Memory B cell (primary cell): ENCODE results near the gene DHFR.
"Not testable (repeated sequence)": the region's sequence is repeated elsewhere in the genome, so short reads cannot be mapped to it uniquely, and the experiment has no call there.

Experiments used
- ATAC-seq: fragments of 150-1000 bp; cut with Tn5 transposase; 2 replicates; pipeline ENCODE4 v1.10.0; 2021; ENCODE audit warnings: low read depth, mild to moderate bottlenecking, moderate library complexity
- DNase-seq, 2 donors: peaks; one replicate each; pipeline ENCODE4 v3.0.0; 2022; ENCODE audit warnings: low spot score in 2 of 2
- H3K27ac Mint-ChIP-seq: one replicate; pipeline ENCODE4 v1.8.0; 2022; ENCODE audit warnings: mild to moderate bottlenecking, moderate library complexity, mixed read lengths
- H3K27me3 Mint-ChIP-seq: one replicate; pipeline ENCODE4 v1.8.0; 2022; ENCODE audit warnings: mixed read lengths
- H3K36me3 Mint-ChIP-seq: one replicate; pipeline ENCODE4 v1.8.0; 2022; ENCODE audit warnings: mild to moderate bottlenecking, mixed read lengths
- H3K4me1 Mint-ChIP-seq: one replicate; pipeline ENCODE4 v1.8.0; 2022; ENCODE audit warnings: mixed read lengths
- H3K4me3 Mint-ChIP-seq: one replicate; pipeline ENCODE4 v1.8.0; 2022; ENCODE audit warnings: mild to moderate bottlenecking, moderate library complexity, mixed read lengths
- H3K9me3 Mint-ChIP-seq: one replicate; pipeline ENCODE4 v1.8.0; 2022; ENCODE audit warnings: mixed read lengths

Gene DHFR

GRCh38 chr5:80600943-80601693 lies 53.7 kb downstream of the DHFR start:
- no peak overlapping the region for H3K4me3 Mint-ChIP-seq
- H3K27ac Mint-ChIP-seq, result no peak overlapping the region
- DNase-seq, result no peak
- H3K27me3 Mint-ChIP-seq, result no peaks in the 10 kb centered on the region
- H3K9me3 Mint-ChIP-seq, result no peaks in the 10 kb centered on the region
- H3K4me1 Mint-ChIP-seq, result no peaks in the 10 kb centered on the region
- no peak for ATAC-seq
- no peaks in the 10 kb centered on the region for H3K36me3 Mint-ChIP-seq

DNA sequence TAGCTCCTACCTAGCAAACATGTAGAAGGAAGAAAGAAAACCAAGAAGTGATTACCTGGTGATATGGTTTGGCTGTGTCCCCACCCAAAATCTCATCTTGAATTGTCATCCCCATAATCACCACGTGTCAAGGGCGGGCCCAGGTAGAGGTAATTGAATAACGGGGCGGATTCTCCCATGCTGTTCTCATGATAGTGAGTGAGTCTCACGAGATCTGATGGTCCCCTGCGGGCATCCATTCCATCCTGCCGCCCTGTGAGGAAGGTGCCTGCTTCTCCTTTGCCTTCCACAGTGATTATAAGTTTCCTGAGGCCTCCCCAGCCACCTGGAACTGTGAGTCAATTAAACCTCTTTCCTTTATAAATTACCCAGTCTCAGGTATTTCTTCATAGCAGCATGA lies 57.3 kb downstream of the DHFR start:
- no peak overlapping the region for H3K4me3 Mint-ChIP-seq
- no peak overlapping the region for H3K27ac Mint-ChIP-seq
- no peaks in the 10 kb centered on the region for H3K36me3 Mint-ChIP-seq
- ATAC-seq, result no peak
- no peak for DNase-seq
- H3K9me3 Mint-ChIP-seq, result no peaks in the 10 kb centered on the region
- H3K27me3 Mint-ChIP-seq, result peaks cover 2% of the 10 kb centered on the region
- no peaks in the 10 kb centered on the region for H3K4me1 Mint-ChIP-seq

GRCh38 chr5:80594810-80595209 lies 60.0 kb downstream of the DHFR start:
- Mint-ChIP-seq H3K4me3 (no peak overlapping the region), H3K27me3 (peaks cover 7% of the 10 kb centered on the region), H3K27ac (no peak overlapping the region), H3K4me1 (no peaks in the 10 kb centered on the region), H3K9me3 (no peaks in the 10 kb centered on the region), H3K36me3 (no peaks in the 10 kb centered on the region)
- ATAC-seq (no peak), DNase-seq (no peak)

DNA sequence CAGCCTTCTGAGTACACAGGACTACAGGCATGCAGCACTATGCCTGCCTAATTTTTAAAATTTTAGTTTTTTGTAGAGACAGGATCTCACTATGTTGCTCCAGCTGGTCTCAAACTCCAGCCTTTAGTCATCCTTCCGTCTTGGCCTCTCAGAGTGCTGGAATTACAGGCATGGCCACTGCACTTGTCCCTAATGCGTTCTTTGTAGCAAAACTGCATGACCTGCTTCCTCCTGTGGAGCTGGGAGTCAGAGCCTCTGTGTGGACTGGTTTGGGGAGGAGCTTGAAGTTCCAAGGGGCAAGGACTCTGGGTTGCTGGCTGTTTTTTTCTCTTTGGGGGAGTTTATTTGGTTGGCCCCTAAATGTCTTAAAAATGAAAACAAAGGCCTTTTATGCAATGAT lies 62.0 kb downstream of the DHFR start:
- Mint-ChIP-seq H3K36me3 (no peaks in the 10 kb centered on the region), H3K27me3 (peaks cover 7% of the 10 kb centered on the region), H3K4me1 (no peaks in the 10 kb centered on the region), H3K27ac (no peak overlapping the region), H3K4me3 (no peak overlapping the region), H3K9me3 (no peaks in the 10 kb centered on the region)
- no peak for ATAC-seq
- no peak for DNase-seq

DNA sequence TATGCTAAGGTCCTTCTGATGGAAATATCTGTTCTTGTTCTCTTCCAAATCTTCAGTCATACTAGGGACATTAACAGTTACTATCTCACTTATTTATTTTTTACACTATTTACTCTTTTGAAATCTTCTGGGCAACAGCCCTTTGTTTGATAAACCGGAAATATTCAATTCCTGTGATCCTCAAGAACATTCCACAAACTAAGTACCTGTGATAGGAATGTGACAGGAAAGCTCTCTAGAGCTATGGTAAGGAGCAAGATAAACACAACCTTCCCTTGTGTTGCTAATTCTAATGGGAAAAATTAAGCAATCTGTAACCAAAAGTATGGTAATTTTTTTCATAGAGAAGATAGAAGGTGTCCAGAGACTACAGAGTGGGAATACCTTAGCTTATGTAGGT lies 62.7 kb downstream of the DHFR start:
- ATAC-seq, result no peak
- no peaks in the 10 kb centered on the region for H3K9me3 Mint-ChIP-seq
- H3K4me1 Mint-ChIP-seq, result no peaks in the 10 kb centered on the region
- H3K27me3 Mint-ChIP-seq, result peaks cover 7% of the 10 kb centered on the region
- no peaks in the 10 kb centered on the region for H3K36me3 Mint-ChIP-seq
- DNase-seq, result no peak
- H3K27ac Mint-ChIP-seq, result no peak overlapping the region
- no peak overlapping the region for H3K4me3 Mint-ChIP-seq

DNA sequence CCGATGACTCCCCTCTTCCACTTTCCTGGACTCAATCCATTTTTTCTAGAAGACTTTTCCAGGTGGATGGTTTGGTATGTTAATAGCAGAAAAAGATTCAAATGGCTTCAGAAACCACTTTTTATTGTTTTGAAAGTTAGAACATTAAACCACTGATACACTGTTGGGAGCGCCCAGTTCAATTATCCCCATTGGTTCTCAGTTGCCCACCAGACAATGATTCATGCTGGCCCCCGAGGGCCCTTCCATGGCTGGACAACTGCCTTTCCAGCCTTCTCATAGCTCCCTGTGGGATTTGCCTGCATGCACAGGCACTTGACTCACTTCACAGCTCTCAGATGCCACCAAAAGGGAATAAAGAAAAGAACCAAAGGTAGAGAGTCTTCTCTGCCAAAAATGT lies 63.4 kb downstream of the DHFR start:
- no peaks in the 10 kb centered on the region for H3K9me3 Mint-ChIP-seq
- no peak for ATAC-seq
- no peak overlapping the region for H3K4me3 Mint-ChIP-seq
- DNase-seq, result no peak
- no peaks in the 10 kb centered on the region for H3K4me1 Mint-ChIP-seq
- peaks cover 9% of the 10 kb centered on the region for H3K27me3 Mint-ChIP-seq
- H3K27ac Mint-ChIP-seq, result no peak overlapping the region
- H3K36me3 Mint-ChIP-seq, result no peaks in the 10 kb centered on the region

DNA sequence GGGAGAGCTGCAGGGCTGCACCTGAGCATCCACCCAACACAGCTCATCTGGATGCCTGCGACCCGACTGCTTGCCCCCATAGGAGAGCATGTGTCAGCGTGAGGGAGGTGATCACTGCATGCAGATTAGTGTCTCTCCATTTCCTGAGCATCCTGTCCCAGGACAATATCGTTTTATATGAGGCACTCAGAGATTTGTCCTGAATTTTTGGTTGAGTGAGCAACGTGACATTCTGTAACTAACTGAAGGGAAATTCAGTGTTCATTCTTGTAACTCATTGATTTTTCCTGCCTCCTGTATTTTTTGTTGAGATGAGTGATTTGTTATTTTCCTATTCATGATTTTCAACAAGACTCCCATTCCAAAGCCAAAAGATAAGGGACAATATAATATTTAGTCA lies 64.0 kb downstream of the DHFR start:
- Mint-ChIP-seq H3K4me1 (no peaks in the 10 kb centered on the region), H3K27me3 (peaks cover 9% of the 10 kb centered on the region), H3K27ac (no peak overlapping the region), H3K4me3 (no peak overlapping the region), H3K36me3 (no peaks in the 10 kb centered on the region), H3K9me3 (no peaks in the 10 kb centered on the region)
- ATAC-seq, result no peak
- DNase-seq, result no peak

- Mint-ChIP-seq H3K27me3 (peaks cover 14% of the 10 kb centered on the region), H3K27ac (no peak overlapping the region), H3K36me3 (no peaks in the 10 kb centered on the region), H3K9me3 (no peaks in the 10 kb centered on the region), H3K4me3 (no peak overlapping the region), H3K4me1 (no peaks in the 10 kb centered on the region)
- ATAC-seq (no peak), DNase-seq (no peak)
Measured at GRCh38 chr5:80588858-80589540, 65.8 kb downstream of the DHFR start.

DNA sequence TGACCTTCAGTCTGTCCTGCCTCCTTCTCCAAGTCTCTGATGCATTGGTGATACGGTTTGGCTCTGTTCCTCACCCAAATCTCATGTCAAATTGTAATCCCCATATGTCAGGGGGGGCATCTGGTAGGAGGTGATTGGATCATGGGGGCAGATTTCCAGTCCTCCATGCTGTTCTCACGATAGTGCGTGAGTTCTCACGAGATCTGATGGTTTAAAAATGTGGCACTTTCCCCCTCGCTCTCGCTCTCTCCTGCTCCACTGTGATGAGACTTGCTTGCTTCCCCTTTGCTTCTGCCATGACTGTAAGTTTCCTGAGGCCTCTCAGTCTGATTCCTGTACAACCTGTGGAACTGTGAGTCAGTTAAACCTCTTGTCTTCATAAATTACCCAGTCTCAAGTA lies 70.0 kb downstream of the DHFR start:
- peaks cover 6% of the 10 kb centered on the region for H3K27me3 Mint-ChIP-seq
- H3K27ac Mint-ChIP-seq, result no peak overlapping the region
- ATAC-seq, result no peak
- peaks cover 1% of the 10 kb centered on the region for H3K9me3 Mint-ChIP-seq
- no peak for DNase-seq
- no peak overlapping the region for H3K4me3 Mint-ChIP-seq
- H3K36me3 Mint-ChIP-seq, result no peaks in the 10 kb centered on the region
- H3K4me1 Mint-ChIP-seq, result no peaks in the 10 kb centered on the region

- not testable (repeated sequence) for H3K9me3 Mint-ChIP-seq, ATAC-seq, H3K27me3 Mint-ChIP-seq, H3K4me1 Mint-ChIP-seq, H3K4me3 Mint-ChIP-seq, DNase-seq, H3K27ac Mint-ChIP-seq, H3K36me3 Mint-ChIP-seq
Measured at GRCh38 chr5:80580291-80580690, 74.5 kb downstream of the DHFR start.

- Mint-ChIP-seq H3K27me3 (peaks cover 4% of the 10 kb centered on the region), H3K36me3 (no peaks in the 10 kb centered on the region), H3K27ac (no peak overlapping the region), H3K4me1 (no peaks in the 10 kb centered on the region), H3K4me3 (no peak overlapping the region), H3K9me3 (peaks cover 5% of the 10 kb centered on the region)
- no peak for ATAC-seq
- DNase-seq, result no peak
Measured at GRCh38 chr5:80579050-80579449, 75.7 kb downstream of the DHFR start.

- Mint-ChIP-seq H3K4me3 (no peak overlapping the region), H3K9me3 (peaks cover 6% of the 10 kb centered on the region), H3K4me1 (peaks cover under 1% of the 10 kb centered on the region), H3K36me3 (peaks cover 1% of the 10 kb centered on the region), H3K27ac (no peak overlapping the region), H3K27me3 (peaks cover 9% of the 10 kb centered on the region)
- ATAC-seq (no peak), DNase-seq (no peak)
Measured at GRCh38 chr5:80577707-80578106, 77.1 kb downstream of the DHFR start.

DNA sequence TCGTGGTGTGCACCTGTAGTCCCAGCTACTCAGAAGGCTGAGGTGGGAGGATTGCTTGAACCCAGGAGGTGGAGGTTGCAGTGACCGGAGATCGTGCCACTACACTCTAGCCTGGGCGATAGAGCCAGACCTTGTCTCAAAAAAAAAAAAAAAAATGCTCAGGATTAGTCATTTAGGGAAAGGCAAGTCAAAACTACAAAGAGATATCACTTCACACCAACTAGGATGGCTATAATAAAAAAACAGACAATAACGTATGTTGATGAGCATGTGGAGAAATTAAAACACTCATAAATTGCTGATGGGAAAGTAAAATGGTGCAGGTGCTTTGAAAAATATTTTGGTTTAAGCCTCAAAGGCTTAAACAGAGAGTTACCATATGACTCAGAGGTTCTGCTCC lies 78.4 kb downstream of the DHFR start:
- ATAC-seq, result no peak
- Mint-ChIP-seq H3K27ac (no peak overlapping the region), H3K27me3 (peaks cover 16% of the 10 kb centered on the region)

More for the DNA sequence above, 78.4 kb downstream of the DHFR start:
- Mint-ChIP-seq H3K36me3 (peaks cover 2% of the 10 kb centered on the region), H3K4me1 (peaks cover 2% of the 10 kb centered on the region), H3K4me3 (no peak overlapping the region), H3K9me3 (peaks cover 7% of the 10 kb centered on the region)
- no peak for DNase-seq
